ENCODE measurements around the gene ZNRF1.

GRCh38 chr16:75118943-75119539 lies 120.2 kb downstream of the ZNRF1 start:
- TF ChIP-seq EGR1 (IDR thresholded peaks at IDR 0.05): no peak
- TF ChIP-seq TAF1 (IDR thresholded peaks at IDR 0.05; ENCODE audit: low read depth): no peak
- no peak for TF ChIP-seq MAX (IDR thresholded peaks at IDR 0.05)
- TF ChIP-seq CREB1 (IDR thresholded peaks at IDR 0.05; ENCODE audit: low read depth): no peak
- TF ChIP-seq REST (IDR thresholded peaks at IDR 0.05; ENCODE audit: low read depth): no peak
- TF ChIP-seq CEBPB (IDR thresholded peaks at IDR 0.05): no peak
- TF ChIP-seq RAD21 (IDR thresholded peaks at IDR 0.05; ENCODE audit: low read depth): no peak
- no peak for TF ChIP-seq EP300 (IDR thresholded peaks at IDR 0.05; ENCODE audit: borderline replicate concordance)
- TF ChIP-seq YY1 (IDR thresholded peaks at IDR 0.05; ENCODE audit: low read depth): no peak
- no peak for TF ChIP-seq NFIC (IDR thresholded peaks at IDR 0.05)
- no peak for TF ChIP-seq USF1 (IDR thresholded peaks at IDR 0.05)
- no peak for TF ChIP-seq ZBTB7A (IDR thresholded peaks at IDR 0.05; ENCODE audit: low read depth)
- TF ChIP-seq TEAD4 (IDR thresholded peaks at IDR 0.05): no peak
- no peak for TF ChIP-seq TCF12 (IDR thresholded peaks at IDR 0.05; ENCODE audit: low read depth)

All from Ishikawa (cell line).